ENCODE results near the gene XRCC2. TPM values are rescaled to one million over a fixed set of nuclear protein-coding genes. Genes with fewer than 3 reads are reported as not detected.

Gene XRCC2
- total and polyA plus RNA-seq, 8 donors, result 0.05 to 0.37 (median 0.20) TPM

DNA sequence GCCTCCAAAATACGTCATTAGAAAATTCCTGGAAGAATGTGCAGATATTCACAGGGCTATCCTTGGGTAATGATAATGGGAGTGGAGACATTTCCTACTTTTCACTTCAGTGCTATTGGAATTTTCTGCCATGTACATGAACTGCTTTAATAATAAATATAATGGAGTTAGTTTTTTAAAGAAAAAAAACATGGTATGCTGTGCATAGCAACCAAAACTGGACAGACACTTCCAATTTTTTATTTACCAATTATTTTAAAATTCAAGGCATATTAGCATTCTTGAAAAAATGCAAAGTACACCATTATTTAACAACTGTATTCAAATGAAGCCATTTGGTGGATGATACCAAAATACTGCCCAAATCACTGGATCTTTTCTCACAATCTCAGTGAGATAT, 3.3 kb downstream of the XRCC2 start:
- no peaks in the 10 kb centered on the region for H3K36me3 ChIP-seq
- TF ChIP-seq, protein P1, sequence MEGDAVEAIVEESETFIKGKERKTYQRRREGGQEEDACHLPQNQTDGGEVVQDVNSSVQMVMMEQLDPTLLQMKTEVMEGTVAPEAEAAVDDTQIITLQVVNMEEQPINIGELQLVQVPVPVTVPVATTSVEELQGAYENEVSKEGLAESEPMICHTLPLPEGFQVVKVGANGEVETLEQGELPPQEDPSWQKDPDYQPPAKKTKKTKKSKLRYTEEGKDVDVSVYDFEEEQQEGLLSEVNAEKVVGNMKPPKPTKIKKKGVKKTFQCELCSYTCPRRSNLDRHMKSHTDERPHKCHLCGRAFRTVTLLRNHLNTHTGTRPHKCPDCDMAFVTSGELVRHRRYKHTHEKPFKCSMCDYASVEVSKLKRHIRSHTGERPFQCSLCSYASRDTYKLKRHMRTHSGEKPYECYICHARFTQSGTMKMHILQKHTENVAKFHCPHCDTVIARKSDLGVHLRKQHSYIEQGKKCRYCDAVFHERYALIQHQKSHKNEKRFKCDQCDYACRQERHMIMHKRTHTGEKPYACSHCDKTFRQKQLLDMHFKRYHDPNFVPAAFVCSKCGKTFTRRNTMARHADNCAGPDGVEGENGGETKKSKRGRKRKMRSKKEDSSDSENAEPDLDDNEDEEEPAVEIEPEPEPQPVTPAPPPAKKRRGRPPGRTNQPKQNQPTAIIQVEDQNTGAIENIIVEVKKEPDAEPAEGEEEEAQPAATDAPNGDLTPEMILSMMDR (IDR thresholded peaks at IDR 0.05), result no peak
- no peaks in the 10 kb centered on the region for H3K27me3 ChIP-seq
- 77 to 88% methylated on average over 1 of the region's 1 CpG for WGBS, 2 donors
- no peaks in the 10 kb centered on the region for H3K9me3 ChIP-seq
- no peak overlapping the region for H3K4me3 ChIP-seq
- ATAC-seq, result no peak
- no peak for DNase-seq
- no peak overlapping the region for H3K27ac ChIP-seq
- no peak for FAIRE-seq
- intact Hi-C loops (cut with DNase I), result no loop called here
- H3K4me1 ChIP-seq, result peaks cover 0 to 8% (median 0%) of the 10 kb centered on the region in 3 donors

DNA sequence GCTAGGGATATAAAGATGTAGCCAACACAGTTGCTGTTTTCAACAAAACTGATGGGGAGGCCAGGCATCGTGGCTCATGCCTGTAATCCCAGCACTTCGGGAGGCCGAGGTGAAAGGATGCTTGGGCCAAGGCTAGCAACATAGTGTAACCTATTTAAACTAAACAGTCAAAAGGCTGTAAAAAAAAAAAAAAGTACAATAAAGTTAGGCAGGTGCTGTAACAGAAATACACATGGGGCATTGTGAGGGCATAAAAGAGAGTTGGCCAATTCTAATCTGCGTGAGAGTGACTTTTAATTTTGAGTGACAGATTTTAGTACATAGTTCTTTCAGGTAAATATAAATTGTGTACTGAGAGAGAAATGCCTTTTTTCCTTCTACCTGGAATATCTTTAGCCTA, 6.2 kb downstream of the XRCC2 start:
- Histone ChIP-seq H3K27me3 (no peaks in the 10 kb centered on the region), H3K4me3 (no peak overlapping the region), H3K4me1 (no peaks in the 10 kb centered on the region), H3K36me3 (no peaks in the 10 kb centered on the region), H3K27ac (no peak overlapping the region), H3K9me3 (no peaks in the 10 kb centered on the region)
- no peak for FAIRE-seq
- TF ChIP-seq, protein P1 (IDR thresholded peaks at IDR 0.05), result no peak
- DNase-seq, result no peak
- no peak for ATAC-seq
- 93 to 95% methylated on average over 4 of the region's 4 CpGs for WGBS, 2 donors
- intact Hi-C loops (cut with DNase I), result no loop called here

DNA sequence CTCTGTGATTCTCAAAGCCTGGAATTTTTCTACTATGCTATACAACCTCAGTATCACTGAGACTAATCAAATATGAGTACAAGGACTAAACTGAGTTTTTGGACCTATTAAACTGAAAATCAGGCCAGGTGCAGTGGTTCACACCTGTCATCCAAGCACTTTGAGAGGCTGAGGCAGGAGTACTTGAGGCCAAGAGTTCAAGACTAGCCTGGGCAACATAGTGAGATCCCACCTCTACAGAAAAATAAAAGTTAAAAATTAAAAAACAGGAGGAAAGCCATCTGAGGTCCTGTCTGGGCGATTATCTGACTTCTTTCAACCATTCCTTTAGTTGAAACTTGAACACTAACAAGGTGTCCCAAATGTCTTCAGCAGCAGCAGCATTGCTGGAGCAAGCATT, 7.0 kb downstream of the XRCC2 start:
- Histone ChIP-seq H3K4me3 (no peak overlapping the region), H3K27me3 (no peaks in the 10 kb centered on the region), H3K4me1 (no peaks in the 10 kb centered on the region), H3K36me3 (no peaks in the 10 kb centered on the region), H3K9me3 (no peaks in the 10 kb centered on the region), H3K27ac (no peak overlapping the region)
- TF ChIP-seq, protein P1 (IDR thresholded peaks at IDR 0.05), result no peak
- ATAC-seq (no peak), DNase-seq (no peak), FAIRE-seq (no peak)
- 75 to 77% methylated on average over 1 of the region's 1 CpG for WGBS, 2 donors
- intact Hi-C loops (cut with DNase I), result no loop called here

DNA sequence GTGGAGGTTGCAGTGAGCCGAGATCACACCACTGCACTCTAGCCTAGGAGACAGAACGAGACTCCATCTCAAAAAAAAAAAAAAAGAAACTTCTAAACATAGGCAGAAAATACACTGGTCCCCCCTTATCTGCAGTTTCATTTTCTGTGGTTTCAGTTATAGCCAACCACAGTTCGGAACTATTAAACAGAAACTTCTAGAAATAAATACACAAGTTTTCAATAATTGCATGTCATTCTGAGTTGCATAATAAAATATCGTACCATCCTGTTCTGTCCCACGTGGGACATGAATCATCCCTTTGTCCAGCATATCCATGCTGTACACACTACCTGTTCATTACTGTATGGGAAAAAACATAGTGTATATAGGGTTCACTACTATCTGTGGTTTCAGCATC, 8.0 kb downstream of the XRCC2 start:
- H3K4me3 ChIP-seq, result no peak overlapping the region
- intact Hi-C loops (cut with DNase I), result no loop called here
- WGBS, 2 donors, result 86 to 93% methylated on average over 5 of the region's 5 CpGs
- no peak for ATAC-seq
- no peak for FAIRE-seq
- no peaks in the 10 kb centered on the region for H3K27me3 ChIP-seq
- no peaks in the 10 kb centered on the region for H3K36me3 ChIP-seq
- DNase-seq, result no peak
- no peak overlapping the region for H3K27ac ChIP-seq
- no peaks in the 10 kb centered on the region for H3K9me3 ChIP-seq
- no peaks in the 10 kb centered on the region for H3K4me1 ChIP-seq
- TF ChIP-seq, protein P1 (IDR thresholded peaks at IDR 0.05), result no peak

DNA sequence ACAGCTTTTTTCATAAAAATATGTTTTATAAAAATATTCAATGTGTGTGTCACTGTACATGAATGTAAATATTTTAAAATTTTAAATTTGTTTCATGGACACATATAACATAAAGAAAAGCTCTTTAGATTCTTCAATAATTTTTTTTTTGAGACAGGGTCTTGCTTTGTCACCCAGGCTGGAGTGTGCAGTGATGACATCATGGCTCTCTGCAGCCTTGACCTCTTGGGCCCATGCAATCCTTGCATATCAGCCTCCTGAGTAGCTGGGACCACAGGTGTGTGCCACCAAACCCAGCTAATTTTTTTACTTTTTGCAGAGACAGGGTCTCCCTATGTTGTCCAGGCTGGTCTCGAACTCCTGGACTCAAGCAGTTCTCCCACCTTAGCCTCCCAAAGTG, 9.9 kb downstream of the XRCC2 start:
- intact Hi-C loops (cut with DNase I), result no loop called here
- no peaks in the 10 kb centered on the region for H3K36me3 ChIP-seq
- H3K4me3 ChIP-seq, result no peak overlapping the region
- H3K27ac ChIP-seq, result no peak overlapping the region
- TF ChIP-seq, protein P1 (IDR thresholded peaks at IDR 0.05), result no peak
- H3K9me3 ChIP-seq, result no peaks in the 10 kb centered on the region
- FAIRE-seq, result no peak
- no peaks in the 10 kb centered on the region for H3K4me1 ChIP-seq
- 95 to 96% methylated on average over 1 of the region's 1 CpG for WGBS, 2 donors
- no peak for DNase-seq
- no peaks in the 10 kb centered on the region for H3K27me3 ChIP-seq
- no peak for ATAC-seq

Measured in pancreas (tissue), 10 donors.